Activated CD8-positive, alpha-beta memory T cell treated with anti-CD3 and anti-CD28 coated beads for 4 hours (primary cell): ENCODE results near the gene CASS4.
A peak's percentile ranks its signal among the peaks of the same experiment; 100 is the strongest.

Experiments
- DNase-seq, 2 donors: peaks; one replicate each; pipeline ENCODE4 v3.0.0-alpha.2; 2020; ENCODE audit warnings: low read depth in 2 of 2

Gene CASS4

DNA sequence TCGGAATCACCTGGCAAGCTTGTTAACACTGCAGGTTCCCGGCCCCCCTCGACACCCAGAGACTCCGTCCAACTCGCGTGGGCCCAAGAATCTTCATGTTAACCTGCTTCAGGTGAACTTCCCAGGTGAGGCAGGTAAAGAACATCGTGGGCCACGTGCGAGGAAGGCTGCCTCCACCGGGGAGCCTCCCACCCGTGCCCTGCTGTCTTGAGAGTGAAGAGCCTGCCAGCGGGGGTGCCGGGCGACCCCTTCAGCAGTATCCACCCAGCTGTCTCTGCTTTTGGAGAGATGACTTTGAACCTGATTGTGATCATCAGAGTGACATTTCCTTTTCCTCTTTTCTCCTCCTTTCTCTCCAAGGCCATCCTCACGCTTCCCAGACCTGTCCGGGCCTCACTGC lies 33.5 kb downstream of the CASS4 start:
- DNase-seq = no peak

DNA sequence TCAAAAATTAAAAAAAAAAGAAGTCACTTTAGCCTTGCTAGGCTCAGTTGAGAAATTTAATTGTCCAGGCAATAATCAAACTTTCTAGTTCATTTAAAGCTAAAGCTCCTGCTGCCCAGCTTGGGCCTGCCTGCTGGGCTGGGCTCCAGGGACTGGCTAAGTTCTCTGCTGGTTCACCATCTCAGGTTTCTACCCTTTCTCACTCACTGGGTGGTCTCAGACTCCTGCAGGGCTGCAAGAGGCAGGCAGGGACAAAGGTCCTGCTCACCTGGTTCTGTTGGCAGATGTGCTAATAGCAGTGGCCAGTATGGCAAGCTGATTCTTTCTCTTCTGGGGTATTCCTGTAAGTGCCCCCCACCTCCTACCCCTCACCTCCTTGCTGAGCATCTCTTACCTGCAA lies 35.2 kb downstream of the CASS4 start:
- no peak for DNase-seq

DNA sequence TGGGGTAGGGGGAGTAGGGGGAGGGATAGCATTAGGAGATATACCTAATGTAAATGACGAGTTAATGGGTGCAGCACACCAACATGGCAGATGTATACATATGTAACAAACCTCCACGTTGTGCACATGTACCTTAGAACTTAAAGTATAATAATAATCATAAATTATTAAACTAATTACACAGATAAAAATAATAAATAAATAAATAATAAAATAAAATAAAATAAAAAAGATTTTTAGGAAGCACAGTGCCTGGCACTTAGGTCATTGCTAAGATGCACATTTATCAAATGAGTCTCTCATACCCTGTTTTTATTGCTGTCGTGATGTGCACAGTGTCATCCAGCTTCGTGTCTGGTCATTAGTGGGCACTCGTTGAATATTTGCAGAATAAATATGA lies 37.4 kb downstream of the CASS4 start:
- no peak for DNase-seq

DNA sequence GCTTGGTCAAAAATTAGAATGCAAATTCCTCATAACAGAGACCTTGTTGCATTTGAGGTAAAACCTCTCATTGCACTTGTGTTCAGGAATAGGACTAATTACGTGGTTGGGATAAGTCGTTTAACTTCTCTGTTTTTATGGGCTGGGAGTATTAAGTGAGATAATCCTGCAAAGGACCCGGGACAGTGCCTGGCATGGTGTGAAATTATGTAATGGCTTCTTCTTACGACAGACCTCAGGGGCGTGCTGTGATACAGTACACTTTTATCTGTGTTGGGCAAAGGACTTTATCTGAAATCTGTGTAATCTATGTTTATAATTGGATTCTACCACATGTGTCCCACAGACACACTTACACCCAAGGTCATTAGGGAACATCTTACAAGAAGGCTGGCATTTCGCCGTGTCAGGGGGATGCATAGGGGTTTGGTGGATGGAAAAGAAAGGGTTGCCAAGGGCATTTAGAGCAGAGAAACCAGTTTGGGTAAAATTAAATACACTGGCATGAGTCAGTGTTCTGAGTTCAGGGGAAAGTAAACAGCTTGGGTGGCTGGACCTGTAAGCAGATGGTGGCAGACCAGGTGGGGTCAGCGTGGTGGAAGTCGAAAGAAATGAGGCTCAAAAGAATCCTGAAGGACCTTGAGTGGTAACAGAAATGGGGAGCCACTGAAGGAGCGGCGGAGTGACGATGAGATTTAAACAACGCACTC lies 39.2 kb downstream of the CASS4 start:
- DNase-seq = no peak

DNA sequence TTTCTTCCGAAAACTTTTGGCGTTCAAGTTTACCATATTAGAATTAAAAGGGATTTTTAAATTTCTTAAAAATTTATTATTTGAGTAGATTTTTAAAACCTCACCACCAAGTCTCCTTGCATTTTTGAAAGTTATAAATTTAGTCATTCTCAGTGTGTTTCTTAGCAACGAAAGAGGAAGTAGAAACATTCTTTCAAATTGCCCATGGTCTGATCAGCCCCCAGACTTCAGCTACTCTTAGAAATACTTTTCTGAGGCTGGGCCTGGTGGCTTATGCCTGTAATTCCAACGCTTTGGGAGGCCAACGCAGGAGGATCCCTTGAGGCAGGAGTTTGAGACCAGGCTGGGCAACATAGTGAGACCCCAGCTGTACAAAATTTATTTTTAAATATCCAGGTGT lies 41.3 kb downstream of the CASS4 start:
- DNase-seq = no peak

DNA sequence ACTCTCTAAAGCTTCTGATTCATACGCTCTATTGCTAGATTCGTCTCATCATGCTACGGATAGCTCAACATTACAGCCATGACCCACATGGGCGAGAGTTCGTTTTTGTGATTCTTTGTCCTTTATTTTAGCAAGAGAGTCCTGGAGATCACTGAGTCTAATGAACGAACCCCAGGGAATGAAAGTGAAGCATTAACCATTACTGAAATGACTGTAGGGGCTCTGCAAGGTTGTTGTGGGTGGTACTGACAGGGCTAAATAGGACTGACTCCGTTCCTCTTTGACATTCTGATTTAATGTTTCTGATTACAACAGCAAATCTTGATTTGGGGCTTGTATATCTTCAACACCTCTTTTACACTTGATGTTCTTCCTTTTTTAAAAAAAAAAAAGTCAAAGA lies 42.7 kb downstream of the CASS4 start:
- DNase-seq = no peak

DNA sequence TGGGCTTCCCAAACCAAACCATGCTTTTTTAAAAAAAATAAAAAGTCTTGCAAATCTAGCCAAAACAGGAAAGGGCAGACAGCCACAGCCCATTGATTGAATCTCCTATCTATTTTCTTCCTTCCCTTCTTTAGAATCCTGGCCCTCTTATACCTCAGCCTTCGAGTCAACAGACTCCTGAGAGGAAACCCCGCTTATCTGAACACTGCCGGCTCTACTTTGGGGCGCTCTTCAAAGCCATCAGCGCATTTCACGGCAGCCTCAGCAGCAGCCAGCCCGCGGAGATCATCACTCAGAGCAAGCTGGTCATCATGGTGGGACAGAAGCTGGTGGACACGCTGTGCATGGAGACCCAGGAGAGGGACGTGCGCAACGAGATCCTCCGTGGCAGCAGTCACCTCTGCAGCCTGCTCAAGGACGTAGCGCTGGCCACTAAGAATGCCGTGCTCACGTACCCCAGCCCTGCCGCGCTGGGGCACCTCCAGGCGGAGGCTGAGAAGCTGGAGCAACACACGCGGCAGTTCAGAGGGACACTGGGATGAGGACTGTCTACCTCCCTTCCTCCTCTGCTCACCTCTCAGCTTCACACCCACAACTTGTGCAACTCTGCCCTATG lies 46.3 kb downstream of the CASS4 start:
- no peak for DNase-seq

DNA sequence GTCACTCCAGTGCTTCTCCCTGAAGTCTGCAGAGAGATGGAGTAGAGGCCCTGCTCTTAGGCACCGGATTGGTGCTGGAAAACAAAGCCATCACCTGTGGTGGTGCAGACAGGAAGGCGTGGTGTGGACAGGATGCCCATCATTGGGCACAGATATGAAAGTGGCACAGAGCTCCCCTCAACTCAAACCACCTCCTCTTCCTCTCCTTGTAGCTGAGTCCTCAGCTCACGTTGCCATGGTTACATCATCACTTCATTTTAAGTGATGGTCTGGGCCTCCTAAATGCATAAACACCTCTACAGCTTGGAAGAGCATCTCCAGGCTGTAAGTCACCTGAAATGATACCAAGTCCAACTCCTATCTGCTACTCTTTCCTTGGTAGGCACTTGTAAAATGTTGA lies 48.4 kb downstream of the CASS4 start:
- peak in 1 of 2 donors; percentile 10 for DNase-seq

DNA sequence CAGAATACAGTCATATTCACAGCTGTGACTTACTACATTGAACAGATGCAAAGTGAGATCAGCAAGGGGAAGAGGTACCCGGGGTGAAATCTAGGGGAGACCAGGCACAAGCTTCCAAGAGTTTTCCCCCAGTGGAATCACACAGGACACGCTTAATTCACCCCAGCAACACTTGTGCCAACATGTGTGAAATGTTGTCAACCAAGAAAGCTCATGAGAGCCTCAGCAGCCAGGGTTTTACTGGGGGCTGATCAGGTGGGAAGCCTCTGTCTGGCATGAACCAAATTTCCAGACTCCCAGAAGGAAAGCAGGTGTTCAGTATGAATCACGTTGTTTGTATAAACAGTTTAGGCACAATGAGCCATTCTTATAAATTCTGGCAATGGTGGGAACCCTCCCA lies 49.5 kb downstream of the CASS4 start:
- DNase-seq = no peak

DNA sequence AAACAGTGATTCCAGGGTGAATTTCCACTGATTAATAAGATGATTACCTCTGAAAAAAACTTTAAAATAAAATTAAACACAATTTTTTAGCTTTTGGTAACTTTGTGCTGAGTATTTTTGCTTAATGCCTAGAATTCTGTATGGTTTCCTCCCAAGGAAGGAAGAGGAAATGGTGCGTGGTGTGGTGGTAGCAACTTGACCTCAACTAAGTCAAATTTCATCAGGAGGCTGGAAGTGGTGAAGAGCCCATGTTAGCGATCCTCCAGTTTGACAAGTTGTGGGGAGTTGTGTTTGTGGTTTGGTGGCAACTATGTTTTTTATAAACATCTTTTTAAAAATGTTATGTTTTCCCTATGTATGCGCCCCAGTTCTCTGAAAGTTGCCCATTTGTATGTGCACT lies 51.4 kb downstream of the CASS4 start:
- no peak for DNase-seq

DNA sequence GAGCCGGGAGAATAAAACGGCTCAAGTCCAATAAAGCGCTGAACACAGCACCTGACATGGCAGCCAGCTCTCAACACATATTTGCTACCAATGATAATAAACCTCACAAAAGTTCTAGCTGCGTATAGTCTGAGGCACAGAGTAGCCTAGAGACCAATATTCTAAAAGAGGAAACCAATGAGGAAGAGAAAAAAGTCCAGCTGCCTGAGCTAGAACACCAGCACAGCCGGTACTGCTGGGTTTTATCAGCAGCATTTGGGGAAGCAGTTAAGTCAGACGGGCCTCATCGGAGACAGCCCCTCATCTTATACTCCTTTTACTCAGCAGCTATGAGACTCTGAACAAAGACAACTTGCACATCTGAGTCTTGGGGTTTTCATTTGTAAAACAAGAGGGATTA lies 53.9 kb downstream of the CASS4 start:
- DNase-seq = no peak

DNA sequence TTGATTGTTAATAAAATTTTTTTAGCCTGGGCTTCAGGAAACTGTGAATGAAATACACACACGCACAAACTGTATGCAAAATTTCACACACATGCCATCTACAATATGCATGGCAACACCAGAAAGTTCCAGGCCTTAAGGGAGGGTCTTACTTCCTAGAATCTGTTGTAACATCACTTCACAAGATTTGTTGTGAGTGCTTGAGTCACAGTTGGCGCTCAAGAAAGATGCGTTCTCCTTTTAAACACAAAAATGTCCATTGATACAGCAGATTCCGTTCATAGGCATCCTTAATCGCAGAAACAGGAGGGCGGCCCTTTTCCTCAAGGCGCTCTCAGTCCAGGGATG lies 55.9 kb downstream of the CASS4 start:
- no peak for DNase-seq

DNA sequence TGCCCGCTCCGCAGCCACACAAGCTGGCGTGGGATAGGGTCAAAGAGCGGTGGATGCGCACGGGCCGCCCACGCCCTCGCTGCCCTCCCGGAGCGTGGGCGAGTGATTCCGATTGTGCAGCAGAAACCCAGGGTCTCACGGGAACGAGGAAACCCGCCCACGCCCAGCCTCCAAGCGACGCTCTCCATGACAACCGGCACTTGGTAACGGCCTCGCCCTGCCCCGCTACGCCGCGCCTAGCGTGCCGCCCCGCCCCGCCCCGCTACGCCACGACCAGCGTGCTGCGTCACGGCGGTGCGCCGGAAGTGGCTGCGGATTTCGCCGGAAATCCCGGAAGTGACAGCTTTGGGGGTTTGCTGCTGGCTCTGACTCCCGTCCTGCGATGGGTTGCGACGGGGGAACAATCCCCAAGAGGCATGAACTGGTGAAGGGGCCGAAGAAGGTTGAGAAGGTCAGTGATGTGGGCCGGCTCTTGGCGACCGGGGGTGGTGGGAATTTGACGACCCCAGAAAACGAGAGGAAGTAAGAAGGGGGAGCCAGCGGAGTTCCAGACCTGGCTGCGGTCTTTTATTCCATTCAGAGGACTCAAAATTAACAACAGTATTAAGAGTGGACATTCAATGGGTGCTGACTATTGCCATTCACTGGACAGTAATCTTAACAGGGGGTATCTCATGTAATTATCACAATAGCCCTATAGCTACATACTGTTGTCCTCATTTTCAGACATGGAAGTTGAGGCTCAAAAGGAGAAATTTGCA lies 56.4 kb downstream of the CASS4 start, which contains the start of gene RTF2:
TSS of gene RTF2 (plus strand) at position 312 of the 761 bp plus-strand sequence. CDS start at position 383, 71 bp downstream.
- DNase-seq = peak; percentile 94 to 96

DNA sequence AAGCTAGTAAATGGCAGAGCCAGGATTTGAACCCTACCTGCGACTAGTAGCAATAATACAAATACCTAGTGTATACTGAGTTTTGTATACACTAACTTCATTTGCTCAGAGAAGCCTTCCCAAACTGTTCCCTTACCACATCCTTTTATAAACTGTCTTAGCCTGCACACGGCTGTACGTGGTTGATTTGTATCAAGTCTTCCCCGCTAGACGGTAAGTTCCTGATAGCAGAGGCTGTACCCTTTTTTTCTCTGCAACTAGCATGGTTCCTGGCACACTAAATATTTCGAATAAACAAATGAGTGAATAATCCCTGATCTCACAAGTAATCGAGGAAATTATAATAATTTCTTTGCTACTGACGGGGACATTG lies 57.0 kb downstream of the CASS4 start:
- no peak for DNase-seq

DNA sequence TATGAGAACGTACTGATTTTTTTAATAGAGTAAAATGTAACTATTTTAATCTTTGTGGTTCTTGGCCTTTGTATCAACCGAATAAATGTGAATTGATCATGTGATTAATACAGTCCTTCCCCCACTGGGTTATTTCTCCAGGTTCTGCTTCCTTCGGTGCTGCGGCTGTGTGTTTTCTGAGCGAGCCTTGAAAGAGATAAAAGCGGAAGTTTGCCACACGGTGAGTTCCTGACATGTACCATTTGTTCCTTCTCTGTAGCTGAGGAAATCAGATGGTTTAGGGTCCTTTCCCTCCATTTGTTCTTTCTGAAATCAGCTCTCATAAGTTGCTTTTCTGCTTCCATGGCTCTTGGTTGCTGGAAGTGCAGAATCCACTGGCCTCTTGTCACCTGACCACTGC lies 71.9 kb downstream of the CASS4 start:
- no peak for DNase-seq

DNA sequence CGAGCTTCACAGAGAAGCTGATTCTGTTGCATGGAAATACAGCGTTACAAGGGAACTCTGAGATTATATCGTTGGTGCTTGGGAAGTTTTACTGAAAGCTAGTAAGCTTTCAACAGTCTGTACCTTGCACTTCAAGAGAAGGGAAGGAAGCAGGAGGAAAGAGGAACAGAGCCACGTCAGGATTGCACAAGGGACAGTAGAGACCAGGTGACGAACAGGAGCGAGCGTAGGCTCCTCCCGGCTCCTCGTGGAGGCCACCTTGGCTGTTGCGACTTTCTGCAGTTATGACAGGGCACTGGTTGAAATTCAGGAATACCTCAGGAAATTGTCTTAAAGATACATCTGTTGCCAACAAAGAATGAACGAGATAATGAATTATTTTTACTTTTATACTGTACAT lies 75.2 kb downstream of the CASS4 start:
- no peak for DNase-seq

DNA sequence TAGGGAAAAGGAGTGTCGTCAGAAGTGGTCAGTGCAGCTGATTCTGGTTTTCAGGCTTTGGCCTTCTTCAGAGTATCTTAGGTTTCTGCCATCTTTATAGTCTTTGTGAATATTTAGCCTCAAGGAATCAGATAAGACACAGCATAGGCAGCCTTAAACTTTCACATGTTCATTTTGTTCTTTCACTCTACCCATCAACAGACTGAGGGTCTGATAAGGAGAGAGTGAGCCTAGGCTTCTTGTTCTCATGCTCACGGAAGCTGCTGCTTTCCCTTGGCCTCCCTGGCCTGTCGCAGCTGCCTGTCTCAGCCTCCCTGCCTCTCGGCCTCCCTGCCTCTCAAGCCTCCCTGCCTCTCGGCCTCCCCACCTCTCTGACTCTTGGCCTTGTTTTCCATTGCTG lies 76.5 kb downstream of the CASS4 start:
- DNase-seq = no peak

DNA sequence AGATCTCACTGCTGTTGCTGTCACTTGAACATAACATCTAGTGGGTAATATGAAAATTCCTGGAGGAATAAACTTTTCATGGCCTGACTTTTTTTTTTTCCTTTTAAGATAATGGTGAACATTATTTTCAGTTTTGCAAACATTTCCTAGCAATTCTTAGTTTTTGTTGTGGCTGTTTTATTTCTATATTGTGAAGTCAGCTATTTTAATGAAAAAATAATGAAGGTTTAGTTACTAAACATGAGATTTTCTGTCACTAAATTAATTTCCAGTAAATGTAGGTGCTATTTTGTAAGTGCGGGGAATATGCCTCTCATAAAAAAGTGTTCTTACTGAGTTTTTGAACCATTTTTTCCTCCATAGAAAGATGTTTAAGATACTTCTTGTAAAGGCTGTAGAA lies 89.1 kb downstream of the CASS4 start:
- no peak for DNase-seq

DNA sequence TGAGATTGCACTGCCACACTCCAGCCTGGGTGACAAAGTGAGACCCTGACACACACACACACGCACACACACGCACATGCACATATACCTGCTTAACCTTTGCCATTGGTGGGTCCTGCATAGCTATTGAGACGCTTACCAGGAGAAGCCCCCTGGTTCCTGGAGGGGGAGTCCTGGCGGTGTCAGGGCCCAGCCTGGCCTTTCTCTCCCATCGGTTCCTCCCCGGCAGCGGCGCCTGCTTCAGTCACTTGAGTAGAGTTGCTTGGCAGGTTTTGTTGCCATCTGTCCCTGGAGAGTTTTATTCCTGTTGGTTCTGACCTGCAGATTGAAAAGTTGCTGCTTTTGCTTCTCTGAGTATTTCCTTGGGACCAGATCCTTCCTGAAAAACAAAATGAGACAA lies 91.9 kb downstream of the CASS4 start:
- DNase-seq = no peak

DNA sequence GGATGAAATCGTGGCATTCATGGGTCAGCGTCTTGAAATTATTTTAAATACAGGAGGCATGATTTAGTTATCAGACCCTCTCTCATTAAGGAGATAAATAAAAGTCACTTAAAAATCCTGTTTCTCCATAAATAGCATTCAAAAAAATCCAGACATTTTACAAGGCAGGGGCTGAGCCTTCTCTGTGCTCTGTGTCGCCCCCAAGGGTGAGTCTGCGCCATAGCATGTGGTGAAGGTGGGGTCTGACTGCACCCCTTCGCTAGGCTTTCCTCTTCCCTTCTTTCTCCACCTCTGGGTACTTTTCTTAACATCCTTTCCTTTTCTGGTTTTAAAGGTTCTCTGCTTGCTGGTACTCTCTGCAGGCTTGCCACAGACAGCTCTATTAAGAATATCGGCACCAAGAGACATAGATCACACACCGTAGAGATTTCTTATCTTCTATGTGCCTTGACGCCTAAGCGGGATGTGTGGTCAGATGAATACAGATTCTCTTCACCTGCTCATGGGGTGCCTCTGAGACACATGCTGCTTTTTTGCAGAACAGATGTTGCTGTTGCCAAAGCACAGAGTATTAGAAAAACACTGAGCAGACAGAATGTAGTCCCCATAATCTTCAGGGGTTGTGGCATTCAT lies 92.4 kb downstream of the CASS4 start:
- no peak for DNase-seq

DNA sequence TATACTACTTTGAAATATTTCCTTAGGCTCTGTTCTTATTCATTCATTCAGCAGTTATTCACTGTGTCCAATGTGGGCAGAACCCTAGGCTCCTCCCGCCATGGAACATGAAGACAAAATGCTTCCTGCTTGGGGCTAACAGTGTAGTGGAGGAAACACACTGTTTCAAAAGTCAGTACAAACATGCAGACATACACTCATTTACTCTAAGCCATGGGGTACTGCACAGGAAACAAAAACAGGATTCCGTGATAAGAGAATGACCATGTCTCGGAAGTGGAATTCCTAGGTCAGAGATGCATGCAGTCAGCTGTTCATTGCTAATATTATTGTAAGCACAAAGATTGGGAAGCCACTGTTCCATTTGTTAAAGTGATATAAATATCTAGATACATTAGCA lies 94.0 kb downstream of the CASS4 start:
- no peak for DNase-seq
